ENCODE data around the gene HECTD4.

Gene HECTD4

DNA sequence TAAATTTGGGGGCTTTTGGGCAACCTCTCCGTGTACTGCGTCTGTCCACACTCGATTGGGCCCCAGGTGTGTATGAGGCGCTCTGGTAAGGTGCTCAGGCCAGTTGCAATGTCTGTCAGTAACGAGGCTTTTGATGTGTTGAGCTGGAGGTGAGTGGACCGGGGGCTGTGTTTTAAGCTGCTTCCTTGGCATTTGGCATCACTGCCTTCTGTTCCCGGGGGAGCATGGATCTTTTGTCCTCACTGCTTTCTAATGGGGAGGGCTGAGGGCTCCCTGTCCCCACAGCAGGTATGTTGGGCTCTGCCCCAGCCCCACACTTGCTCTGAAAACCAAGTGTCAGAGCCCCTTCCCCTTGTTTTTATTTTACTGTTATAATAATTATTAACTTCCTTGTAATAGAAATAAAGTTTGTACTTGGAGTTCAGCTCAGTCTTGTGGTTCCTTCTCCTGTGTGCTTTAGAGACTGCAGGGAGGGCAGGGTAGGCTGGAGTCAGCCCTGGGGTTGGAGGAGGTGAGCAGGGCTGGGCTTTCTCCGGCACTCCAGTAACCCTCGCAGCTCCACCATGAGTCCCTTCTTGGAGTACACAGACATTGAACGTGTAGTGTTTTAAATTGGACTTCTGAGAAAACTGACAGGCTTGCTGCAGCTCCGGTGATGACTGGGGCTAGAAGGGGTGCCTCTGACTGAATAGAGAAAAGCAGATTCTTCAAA lies 228.9 kb downstream of the HECTD4 start:
- no peak for DNase-seq

DNA sequence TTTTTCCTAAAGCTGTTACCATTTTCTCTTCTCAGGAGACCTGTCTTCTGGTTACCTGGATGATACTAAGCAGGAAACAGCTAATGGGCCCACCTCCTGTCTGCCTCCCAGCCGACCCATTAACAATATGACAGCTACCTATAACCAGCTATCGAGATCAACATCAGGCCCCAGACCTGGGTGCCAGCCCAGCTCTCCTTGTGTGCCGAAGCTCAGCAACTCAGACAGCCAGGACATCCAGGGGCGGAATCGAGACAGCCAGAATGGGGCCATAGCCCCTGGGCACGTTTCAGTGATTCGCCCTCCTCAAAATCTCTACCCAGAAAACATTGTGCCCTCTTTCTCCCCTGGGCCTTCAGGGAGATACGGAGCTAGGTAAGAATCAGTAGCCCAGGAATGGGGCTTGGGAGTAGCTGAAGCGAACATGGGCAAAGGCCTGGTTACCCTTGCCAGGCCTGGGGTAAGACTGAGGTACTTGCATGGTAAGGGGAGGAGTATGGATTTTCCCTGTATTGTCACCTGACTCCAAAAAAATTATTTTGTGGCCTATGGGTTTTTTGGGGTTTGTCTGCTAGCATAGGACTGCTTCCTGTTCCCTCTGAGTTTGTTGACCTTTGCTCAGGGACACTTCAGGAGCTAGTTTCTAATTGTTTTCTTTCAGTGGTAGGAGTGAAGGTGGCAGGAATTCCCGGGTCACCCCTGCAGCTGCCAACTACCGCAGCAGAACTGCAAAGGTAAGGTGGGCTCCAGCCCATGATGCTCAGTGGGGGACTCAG lies 230.3 kb downstream of the HECTD4 start:
- no peak for DNase-seq

DNA sequence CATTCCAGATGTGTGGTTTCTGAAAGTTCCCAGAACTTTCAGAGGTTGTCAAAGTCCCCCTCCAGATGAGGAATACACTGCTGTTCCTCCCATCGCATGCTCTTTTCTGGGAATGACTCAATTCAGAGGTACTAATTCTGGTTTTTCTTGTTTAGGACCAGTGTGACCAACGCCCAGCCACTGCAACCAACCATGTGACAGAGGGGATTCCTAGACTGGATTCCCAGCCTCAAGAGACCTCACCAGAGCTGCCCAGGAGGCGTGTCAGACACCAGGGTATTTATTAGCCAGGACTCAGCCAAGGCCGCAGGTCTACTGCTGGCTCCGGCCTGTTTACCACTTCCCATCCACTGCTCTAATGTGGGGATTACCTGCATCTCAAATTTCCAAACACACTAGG lies 232.6 kb downstream of the HECTD4 start:
- no peak for DNase-seq

DNA sequence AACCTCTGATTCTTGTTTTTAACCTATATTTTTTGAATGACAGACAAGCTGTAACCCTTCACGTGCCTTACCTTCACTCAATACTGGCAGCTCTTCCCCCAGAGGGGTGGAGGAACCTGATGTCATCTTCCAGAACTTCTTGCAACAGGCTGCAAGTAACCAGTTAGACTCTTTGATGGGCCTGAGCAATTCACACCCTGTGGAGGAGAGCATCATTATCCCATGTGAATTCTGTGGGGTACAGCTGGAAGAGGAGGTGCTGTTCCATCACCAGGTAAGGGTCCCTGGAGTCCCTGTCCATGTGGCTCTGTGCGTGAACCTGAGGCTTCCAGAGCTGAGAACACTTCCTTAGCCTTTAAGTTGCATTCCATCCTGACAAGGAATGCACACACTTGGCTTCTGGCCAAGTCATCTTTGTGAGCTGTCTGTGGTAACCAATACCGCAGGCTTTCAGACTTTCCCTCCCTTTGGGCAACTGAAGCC lies 234.2 kb downstream of the HECTD4 start:
- DNase-seq, result peak; percentile 87

DNA sequence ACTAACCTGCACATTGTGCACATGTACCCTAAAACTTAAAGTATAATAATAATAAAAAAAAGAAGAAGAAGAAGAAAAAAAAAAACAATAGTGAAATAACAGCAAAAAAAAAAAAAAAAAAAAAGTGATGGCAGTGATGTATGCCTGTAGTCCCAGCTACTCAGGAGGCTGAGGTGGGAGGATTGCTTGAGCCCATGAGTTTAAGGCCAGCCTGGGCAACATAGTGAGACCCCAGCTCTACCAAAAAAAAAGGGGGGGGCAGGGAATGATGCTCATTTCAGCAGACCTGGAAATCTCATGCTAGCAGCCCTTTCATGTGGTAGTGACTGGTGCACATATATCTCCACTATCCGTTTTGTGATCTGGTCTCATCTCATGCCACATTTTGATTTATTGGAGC lies 236.1 kb downstream of the HECTD4 start:
- no peak for DNase-seq

DNA sequence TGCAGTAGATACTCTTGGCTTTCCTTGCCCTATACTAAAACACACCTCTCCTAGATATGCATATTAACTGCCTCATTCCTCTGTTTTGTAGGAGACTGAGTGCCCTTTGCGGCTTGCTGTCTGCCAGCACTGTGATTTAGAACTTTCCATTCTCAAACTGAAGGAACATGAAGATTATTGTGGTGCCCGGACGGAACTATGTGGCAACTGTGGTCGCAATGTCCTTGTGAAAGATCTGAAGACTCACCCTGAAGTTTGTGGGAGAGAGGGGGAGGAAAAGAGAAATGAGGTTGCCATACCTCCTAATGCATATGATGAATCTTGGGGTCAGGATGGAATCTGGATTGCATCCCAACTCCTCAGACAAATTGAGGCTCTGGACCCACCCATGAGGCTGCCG lies 241.5 kb downstream of the HECTD4 start:
- no peak for DNase-seq

DNA sequence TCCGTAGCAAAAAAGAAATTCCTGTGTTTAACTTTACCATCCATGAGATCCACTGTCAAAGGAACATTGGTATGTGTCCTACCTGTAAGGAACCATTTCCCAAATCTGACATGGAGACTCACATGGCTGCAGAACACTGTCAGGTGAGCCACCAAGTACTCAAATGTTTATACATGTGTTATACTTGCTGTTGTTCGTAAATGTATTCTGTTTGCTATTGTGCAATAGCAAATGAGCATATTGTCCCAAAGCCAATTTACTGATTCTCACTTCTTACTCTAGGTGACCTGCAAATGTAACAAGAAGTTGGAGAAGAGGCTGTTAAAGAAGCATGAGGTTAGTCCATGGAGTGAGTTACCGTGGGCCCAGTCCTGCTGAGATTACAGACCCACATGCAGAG lies 247.5 kb downstream of the HECTD4 start:
- DNase-seq, result no peak

DNA sequence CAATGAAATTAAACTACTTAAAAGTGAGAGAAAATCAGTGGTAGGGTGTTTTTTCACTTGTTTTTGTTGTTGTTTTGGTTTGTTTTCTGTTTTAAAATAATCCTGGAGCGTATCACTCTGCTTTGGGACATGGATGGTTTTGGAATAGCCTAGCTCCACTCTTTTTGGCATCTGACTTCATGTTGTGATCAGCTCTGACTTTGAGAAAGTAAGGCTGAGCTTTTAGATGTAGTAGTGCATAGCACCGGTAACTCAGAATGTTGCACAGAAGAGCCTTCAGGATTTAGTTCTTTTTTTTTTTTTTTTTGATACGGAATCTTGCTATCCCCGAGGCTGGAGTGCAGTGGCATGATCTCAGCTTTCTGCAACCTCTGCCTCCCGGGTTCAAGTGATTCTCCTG lies 248.8 kb downstream of the HECTD4 start:
- no peak for DNase-seq

DNA sequence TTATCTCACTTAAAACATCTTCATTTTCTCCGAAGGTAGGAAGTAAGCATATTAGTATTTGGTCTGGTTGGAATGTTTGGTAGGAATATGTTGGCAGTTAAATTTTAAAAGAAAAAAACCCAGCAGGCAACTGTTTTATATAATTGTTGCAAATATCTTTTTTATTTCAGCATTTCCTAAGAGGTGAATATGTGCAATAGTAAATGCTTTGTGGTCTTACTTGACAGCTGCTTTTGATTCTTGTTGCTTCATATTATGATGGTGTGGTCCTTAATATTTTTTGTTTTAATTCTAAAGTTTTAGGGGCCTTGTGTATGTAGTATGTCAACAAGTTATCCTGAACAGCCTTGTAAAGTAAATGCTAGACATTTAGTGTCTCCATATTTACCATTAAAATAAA lies 250.5 kb downstream of the HECTD4 start:
- no peak for DNase-seq

DNA sequence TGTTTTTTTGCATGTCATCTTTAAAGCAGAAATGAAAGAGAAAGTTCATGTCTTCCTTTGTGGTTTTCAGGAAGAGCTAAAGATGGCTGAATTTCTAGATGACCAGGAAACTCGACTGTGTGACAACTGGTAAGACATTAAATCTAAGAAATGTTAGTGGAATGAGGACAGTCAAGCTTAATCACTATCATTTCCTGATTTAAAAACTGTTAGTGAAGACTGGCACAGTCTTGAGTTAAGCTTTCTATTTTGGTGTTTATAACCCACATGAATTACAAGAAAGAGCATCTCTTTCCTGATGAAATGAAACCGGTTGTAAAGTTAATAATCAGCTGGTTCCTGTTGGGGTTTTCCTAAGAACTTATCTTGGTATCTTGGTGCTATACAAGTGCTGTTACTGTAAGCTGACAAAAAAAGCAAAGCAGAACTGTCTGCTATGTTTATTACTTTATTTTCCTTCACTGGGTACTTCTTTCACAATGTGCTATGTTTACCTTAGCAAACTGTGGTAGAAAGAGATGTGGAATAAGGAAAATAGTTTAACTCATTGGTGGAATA lies 251.7 kb downstream of the HECTD4 start:
- no peak for DNase-seq

DNA sequence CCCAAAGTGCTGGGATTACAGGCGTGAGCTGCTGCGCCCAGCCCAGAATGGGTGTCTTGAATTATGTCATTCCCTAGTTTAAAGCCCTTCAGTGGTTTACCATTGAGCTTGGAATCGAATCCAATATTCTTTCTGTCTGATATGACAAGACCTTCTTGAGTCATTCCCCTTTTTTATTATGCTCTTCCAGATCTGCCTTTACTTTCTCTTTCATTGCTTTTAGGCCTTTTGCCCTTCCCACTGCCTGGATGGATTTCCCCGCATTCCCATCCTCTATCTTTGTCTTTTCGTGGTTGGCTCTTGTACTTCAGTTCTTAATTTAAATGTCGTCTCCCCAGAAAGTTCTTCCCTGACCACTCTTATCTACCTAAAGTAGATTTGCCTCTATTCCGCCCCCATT lies 255.3 kb downstream of the HECTD4 start:
- no peak for DNase-seq

DNA sequence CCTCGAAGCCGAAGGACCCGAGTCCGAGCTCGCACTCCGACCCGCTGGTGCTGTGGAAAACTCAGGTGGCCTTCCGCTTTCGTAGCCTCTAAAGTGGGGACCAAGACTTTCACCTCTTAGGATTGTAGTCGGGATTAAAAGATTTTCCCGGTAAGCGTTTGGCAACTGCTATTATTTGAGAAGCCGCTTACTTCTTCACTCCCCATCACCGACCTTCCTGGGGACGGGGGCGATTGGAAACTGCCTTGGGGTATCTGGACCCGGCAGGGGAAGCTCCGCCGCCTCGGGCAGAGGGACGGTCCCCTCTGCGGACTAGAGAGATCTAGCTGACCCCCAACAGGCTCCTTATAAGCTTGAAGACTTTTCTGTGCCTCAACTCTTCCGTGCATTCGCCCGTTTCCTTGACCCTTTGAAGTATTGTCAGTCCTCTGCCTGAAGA lies 256.2 kb downstream of the HECTD4 start:
- no peak for DNase-seq

DNA sequence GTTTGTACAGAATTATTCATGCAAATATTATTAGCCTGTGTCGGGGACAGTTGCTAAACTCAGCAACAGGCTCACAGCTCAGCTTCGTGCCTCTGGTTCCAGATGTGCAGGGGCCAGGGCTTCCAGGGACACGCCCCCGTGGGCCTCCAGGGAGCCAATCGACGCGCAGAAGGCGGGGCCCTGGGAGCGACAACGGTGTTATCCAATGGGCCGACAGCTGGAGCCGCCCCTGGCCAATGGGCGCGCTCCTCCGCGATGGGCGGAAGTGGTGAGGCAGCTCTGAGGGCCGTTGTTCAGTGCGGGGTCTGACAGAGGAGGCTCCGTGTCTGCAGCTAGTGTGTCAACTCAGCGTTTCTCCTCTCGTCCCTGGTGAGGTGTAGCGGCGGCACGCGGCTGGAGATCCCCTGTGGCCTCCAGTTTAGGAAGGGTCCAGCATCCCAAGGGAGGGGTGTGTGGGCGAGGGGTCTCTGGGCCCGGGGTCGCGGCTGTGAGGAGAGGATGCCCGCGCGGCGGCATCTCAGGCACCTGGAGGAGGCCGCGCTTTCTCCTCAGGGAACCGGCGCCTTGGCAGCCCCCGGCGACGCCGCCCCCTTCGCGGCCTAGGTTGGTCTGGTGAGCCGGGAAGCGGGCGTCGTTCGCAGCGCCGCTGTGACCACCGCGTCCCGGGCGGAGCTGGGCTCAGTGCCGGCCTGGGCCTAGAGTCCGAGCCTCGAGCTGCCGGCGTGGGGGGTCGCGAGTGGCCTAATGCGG lies 256.8 kb downstream of the HECTD4 start, which contains the start of gene TRAFD1:
TRAFD1 (plus strand) TSS at position 311 of the 750 bp plus-strand sequence. CDS start 4,963 bp downstream, outside the sequence.
- DNase-seq, result peak; percentile 96

DNA sequence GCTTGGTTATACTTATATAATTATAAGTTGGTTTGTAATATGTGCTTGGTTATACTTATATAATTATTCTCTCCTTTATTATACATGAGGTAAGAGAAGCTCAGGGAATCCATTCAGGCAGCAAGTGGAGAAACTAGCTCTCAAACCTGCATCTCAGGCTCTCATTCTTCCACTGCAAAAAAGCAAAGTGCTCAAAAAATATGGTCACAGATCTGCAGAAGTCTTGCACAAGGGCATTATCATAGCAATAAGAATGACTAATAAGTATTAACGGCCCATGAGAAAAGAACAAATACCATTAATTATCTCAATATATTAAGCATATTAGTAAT lies 257.3 kb downstream of the HECTD4 start:
- no peak for DNase-seq

DNA sequence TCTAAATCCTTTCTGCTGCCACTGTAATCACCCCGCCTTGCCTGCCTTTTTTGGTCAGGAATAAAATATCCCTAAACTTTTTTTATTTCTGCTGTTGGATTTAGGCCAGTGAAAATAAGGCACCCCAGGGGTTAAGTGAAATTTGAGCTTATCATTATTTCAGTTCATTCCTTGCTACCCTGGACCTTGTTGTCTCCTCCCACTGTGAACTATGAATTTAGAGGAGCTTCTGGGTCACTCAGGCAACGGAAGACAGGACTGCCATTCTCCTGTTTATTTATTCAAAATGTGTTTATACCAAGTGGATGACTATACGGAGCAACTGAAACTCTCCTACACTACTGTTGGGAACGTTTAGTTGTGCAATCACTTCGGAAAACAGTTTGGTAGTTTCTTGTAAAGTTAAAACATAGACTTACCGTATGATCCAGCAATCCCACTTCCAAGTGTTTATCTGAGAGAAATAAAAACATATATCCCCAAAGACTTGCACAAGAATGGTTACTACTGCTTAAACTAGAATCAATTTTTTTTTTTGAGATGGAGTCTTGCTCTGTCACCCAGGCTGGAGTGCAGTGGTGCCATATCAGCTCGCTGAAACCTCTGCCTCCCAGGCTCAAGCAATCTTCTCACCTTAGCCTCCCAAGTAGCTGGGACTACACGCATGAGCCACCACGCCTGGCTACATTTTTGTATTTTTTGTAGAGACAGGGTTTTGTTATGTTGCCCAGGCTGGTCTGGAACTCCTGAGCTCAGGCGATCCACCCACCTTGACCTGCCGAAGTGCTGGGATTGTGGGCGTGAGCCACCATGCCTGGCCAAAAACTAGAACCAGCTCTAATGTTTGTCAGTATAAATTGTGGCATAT lies 259.2 kb downstream of the HECTD4 start:
- peak; percentile 64 for DNase-seq

DNA sequence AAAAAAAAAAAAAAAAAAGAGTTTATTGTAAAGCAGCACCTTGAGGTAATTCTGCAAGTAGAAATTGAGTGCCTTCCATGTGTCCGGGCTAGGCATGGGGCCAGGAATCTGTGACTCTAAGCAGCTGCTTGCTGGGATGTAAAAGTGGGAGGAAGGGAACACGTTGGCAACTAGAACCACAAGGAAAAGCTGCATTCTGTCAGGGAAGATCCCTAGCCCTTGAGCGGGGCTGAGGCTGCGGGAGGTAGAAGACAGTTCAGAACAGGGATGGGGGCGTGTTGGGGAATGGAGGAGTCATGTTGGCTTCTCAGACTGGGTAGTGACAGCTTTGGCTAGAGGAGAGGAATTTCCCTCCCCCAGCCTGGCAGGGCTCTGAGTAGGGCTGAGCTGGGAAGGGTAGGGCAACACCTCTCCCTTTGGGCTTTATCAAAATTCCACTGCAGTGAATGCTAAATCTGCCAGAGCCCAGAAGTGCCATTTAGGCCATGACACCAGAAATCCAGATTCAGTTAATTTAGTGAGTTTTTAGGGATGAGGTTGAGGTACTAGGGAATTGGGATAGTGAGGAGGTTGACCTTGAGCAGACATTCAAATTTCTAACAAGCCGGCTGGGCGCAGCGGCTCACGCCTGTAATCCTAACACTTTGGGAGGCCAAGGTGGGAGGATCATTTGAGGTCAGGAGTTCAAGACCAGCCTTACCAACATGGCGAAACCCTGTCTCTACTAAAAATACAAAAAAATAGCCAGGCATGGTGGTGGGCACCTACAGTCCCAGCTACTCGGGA lies 260.3 kb downstream of the HECTD4 start:
- peak; percentile 85 for DNase-seq

DNA sequence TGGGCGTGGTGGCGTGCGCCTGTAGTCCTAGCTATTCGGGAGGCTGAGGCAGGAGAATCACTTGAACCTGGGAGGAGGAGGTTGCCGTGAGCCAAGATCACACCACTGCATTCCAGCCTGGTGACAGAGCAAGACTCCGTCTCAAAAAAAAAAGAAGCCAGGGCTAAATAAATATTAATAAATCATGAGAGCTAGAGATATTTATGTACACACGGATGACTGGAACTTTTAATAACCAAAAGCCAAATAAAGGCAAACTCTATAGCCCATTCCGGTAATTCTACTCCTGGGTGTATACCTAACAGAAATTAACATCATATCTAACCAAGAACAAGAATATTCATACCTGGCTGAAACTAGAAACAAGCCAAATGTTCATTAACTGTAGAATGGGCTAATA lies 264.5 kb downstream of the HECTD4 start:
- DNase-seq, result no peak

DNA sequence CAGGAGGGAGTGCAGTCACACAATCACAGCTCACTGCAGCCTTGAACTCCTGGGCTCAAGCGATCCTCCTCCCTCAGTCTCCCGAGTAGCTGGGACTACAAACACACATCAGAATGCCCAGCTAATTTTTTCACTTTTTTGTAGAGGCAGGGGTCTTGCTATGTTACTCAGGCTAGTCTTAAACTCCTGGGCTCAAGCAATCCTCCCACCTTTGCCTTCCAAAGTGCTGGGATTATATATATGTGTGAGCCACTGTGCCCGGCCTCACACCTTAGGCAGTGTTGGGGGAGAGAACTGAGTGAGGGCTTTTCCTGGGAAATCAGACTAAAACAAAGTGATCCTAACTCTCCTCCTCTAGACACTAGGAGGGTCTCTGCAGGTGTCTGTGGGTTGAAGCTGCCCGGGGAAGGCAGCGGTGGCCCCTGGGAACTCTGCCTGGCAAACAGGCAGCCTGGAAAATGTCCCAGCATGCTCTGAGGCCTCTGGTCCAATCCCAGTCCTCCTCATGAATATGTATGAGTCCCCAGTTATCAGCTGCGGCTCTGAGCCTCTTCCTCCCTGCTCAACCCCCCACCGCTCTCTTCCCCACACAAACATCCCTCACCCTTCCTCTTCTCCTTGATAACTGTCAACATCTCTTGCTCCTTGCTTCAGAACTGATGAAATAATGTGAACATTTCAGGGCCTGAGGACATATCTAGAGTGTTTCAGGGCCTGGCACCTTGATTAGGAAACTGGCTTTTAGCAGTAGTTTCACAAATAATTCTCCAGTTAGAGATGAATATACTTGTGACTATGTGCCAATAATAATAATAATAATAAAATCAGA lies 265.8 kb downstream of the HECTD4 start:
- peak; percentile 76 for DNase-seq

DNA sequence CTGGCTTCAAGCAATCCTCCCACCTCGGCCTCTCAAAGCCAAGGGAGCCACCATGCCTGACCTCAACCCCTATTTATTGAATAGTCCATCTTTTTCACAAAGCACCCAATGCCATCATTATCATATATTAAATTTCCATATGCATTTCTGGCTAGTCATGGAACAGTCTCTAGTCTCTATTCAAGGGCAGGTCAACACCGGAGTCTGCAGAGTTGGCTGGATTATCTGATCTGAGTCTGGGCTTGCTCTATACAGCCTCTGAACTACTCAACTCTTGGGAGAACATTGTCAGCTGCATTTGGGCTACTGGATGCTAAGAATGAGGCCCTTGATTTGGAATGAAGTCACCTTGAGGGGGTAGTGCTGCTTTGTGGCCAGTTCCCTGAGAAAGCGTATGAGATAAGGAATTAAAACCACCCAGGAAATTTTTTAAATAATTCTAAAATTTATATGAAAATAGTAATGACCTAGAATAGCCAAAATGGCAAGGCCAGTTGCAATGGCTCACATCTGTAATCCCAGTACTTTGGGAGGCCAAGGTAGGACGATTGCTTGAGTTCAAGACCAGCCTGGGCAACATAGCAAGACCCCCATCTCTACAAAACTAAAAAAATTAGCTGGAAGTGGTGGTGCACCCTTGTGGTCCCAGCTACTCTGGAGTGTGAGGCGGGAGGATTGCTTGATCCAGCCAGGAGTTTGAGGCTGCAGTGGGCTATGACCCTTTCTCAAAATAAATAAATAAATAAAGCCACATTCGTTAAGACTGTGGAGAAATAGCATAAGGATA lies 266.8 kb downstream of the HECTD4 start:
- no peak for DNase-seq
